K562 (cell line): ENCODE data around the gene ERLIN1. TPM values are rescaled to one million over a fixed set of nuclear protein-coding genes. Genes with fewer than 3 reads are reported as not detected.

ENCODE experiments used
- CBX3 ChIP-seq, 2 experiments: IDR thresholded peaks; 1 replicate in 1 of 2; 2 replicates in 1 of 2; pipeline ENCODE4 v1.6.1; 2012; ENCODE audit warnings: inconsistent platforms in 2 of 2, low read length in 2 of 2, borderline replicate concordance in 1 of 2, control low read depth in 1 of 2
- DMBX1 ChIP-seq: fragments of 250-450 bp; sonication (Bioruptor Pico); IDR thresholded peaks from 2 replicates; pipeline ENCODE4 v1.8.0; 2022; ENCODE audit warnings: inconsistent platforms, mild to moderate bottlenecking, moderate library complexity, borderline replicate concordance
- HDAC3 ChIP-seq: fragments of 450-650 bp; IDR thresholded peaks from 2 replicates; pipeline ENCODE4 v1.6.1; 2018; ENCODE audit warnings: borderline replicate concordance, mild to moderate bottlenecking, moderate library complexity; ENCODE audit not compliant: partially characterized antibody
- MTF1 ChIP-seq: fragments of 250-450 bp; sonication (Bioruptor Pico); IDR thresholded peaks from 2 replicates; pipeline ENCODE4 v1.9.0; 2021; ENCODE audit warnings: moderate library complexity, mild to moderate bottlenecking, inconsistent platforms, borderline replicate concordance
- SMARCE1 ChIP-seq: fragments of 450-650 bp; IDR thresholded peaks from 2 replicates; pipeline ENCODE4 v1.7.1; 2016; ENCODE audit warnings: mild to moderate bottlenecking
- ZFP1 ChIP-seq: fragments of 450-650 bp; formaldehyde crosslinking; IDR thresholded peaks from 2 replicates; pipeline ENCODE4 v1.4.0; 2020; ENCODE audit warnings: mild to moderate bottlenecking, mixed read lengths
- ZNF263 ChIP-seq: sonication (generic); formaldehyde crosslinking; IDR thresholded peaks from 2 replicates; pipeline ENCODE4 v1.8.0; 2022; ENCODE audit warnings: mild to moderate bottlenecking, missing genetic modification reagents, borderline replicate concordance
- ZSCAN29 ChIP-seq: fragments of 450-650 bp; IDR thresholded peaks from 2 replicates; pipeline ENCODE4 v1.6.1; 2017
- polyA plus RNA-seq, 8 experiments: library from polyadenylated mRNA; depleted of rRNA in 4 of 8; stranded (reverse) in 5 of 8; unstranded in 3 of 8; fragments of >200 nt; fragmentation: Nextera tagmentation in 2 of 8; fragmentation: Illumina TruSeq in 1 of 8; extraction: Ambion mirVana in 2 of 8; extraction: Trizol in 1 of 8; gene quantifications; 2 replicates each; pipeline versions ENCODE4 v1.2.1 to v1.2.3, GENCODE V29; 2011 to 2014; ENCODE audit warnings: inconsistent platforms in 1 of 8, missing spikeins in 1 of 8
- total RNA-seq, 7 experiments: library from RNA; depleted of rRNA in 6 of 7; stranded (reverse); fragments of >200 nt in 6 of 7; fragmentation: Illumina TruSeq in 2 of 7; extraction: Trizol in 2 of 7; gene quantifications; 2 replicates each; pipeline versions ENCODE4 v1.2.1 to v1.2.3, GENCODE V29; 2011 to 2021; ENCODE audit warnings: low replicate concordance in 1 of 7
- TF ChIP-seq, protein P1 (sequence below): sonication (generic); formaldehyde crosslinking; IDR thresholded peaks from 2 replicates; pipeline ENCODE4 v1.8.0; 2023; ENCODE audit warnings: mild to moderate bottlenecking, missing genetic modification reagents
- TF ChIP-seq, protein P2 (sequence below): fragments of 450-650 bp; IDR thresholded peaks from 2 replicates; pipeline ENCODE4 v1.6.1; 2016; ENCODE audit warnings: low read depth, mild to moderate bottlenecking, moderate library complexity
- TF ChIP-seq, protein P3 (sequence below): sonication (generic); formaldehyde crosslinking; IDR thresholded peaks from 2 replicates; pipeline ENCODE4 v1.9.0; 2022; ENCODE audit warnings: mild to moderate bottlenecking, missing genetic modification reagents
- TF ChIP-seq, protein P4 (sequence below): IDR thresholded peaks from 2 replicates; pipeline ENCODE4 v1.6.1; 2012; ENCODE audit warnings: low read depth, low read length, improper control_type of control experiment, borderline replicate concordance
- TF ChIP-seq, protein P5 (sequence below): sonication (generic); formaldehyde crosslinking; IDR thresholded peaks from 2 replicates; pipeline ENCODE4 v1.8.0; 2022; ENCODE audit warnings: mild to moderate bottlenecking, missing genetic modification reagents
- TF ChIP-seq, protein P6 (sequence below): fragments of 200-400 bp; formaldehyde crosslinking; IDR thresholded peaks from 2 replicates; pipeline ENCODE4 v1.6.1; 2017; ENCODE audit warnings: mild to moderate bottlenecking, low read depth, low read length, moderate library complexity

ERLIN1 gene
- total and polyA plus RNA-seq, 9 of the 15 experiments (the other 6 are each of a cell fraction or from before 2014, with no cell fraction given) = 9.8 to 26.8 (median 15.5) TPM

DNA sequence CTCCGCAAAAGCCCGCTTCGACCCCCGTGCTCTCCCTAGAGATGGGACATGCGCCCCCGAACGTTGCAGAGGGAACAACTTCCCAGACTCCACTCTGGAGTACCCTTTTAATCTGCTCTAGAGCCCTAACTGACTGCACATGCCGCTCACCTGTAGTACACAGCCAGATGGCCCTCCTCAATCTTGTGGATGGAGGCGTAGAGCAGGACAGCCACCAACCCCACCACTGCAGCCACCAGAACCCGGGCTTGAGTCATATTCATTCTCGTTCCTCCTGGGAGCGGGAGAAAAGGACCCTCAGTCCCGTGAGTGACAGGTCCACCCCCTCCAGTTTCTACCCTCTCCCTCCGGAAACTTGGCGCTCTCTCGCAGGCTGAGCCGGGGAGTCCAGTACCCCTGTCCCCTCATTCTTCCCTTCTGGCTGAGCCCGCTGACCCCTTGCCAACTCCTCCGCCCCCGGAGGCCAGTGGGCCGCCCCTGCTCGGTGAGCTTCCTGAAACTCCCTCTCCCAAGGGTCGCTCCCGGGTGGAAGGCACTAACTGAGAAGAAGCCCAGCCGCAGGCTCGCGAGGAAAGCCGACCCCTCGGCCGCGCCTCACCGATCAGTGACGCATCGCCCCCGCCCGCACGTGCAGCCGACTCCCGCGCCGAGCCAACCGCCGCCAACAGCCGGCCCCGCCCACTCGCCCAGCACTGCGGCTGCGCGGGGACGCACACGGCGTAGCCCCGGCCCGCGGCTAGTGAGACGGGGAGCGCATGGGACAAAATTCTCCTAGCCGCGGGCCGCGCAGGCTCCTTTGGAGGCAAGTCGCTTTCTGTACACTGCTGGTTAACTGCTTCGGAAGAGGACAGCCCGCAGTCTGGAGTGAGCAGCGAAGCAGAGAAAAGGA, at the start of gene ERLIN1 (continued):
- TF ChIP-seq, protein P1, sequence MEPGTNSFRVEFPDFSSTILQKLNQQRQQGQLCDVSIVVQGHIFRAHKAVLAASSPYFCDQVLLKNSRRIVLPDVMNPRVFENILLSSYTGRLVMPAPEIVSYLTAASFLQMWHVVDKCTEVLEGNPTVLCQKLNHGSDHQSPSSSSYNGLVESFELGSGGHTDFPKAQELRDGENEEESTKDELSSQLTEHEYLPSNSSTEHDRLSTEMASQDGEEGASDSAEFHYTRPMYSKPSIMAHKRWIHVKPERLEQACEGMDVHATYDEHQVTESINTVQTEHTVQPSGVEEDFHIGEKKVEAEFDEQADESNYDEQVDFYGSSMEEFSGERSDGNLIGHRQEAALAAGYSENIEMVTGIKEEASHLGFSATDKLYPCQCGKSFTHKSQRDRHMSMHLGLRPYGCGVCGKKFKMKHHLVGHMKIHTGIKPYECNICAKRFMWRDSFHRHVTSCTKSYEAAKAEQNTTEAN = no peak
- TF ChIP-seq, protein P2, sequence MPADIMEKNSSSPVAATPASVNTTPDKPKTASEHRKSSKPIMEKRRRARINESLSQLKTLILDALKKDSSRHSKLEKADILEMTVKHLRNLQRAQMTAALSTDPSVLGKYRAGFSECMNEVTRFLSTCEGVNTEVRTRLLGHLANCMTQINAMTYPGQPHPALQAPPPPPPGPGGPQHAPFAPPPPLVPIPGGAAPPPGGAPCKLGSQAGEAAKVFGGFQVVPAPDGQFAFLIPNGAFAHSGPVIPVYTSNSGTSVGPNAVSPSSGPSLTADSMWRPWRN = no peak
- no peak for TF ChIP-seq CBX3 (IDR thresholded peaks at IDR 0.05; ENCODE audit: borderline replicate concordance in 1 of 2, low read length in 2 of 2)
- TF ChIP-seq, protein P3, sequence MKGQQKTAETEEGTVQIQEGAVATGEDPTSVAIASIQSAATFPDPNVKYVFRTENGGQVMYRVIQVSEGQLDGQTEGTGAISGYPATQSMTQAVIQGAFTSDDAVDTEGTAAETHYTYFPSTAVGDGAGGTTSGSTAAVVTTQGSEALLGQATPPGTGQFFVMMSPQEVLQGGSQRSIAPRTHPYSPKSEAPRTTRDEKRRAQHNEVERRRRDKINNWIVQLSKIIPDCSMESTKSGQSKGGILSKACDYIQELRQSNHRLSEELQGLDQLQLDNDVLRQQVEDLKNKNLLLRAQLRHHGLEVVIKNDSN (CRISPR knock-in tag) = peak; percentile 73
- TF ChIP-seq DMBX1 = no peak
- TF ChIP-seq SMARCE1 = 0 out of 2 replicates have a peak, but pooled peaks have one; percentile 30
- TF ChIP-seq ZFP1 (CRISPR knock-in tag) = no peak
- TF ChIP-seq, protein P4, sequence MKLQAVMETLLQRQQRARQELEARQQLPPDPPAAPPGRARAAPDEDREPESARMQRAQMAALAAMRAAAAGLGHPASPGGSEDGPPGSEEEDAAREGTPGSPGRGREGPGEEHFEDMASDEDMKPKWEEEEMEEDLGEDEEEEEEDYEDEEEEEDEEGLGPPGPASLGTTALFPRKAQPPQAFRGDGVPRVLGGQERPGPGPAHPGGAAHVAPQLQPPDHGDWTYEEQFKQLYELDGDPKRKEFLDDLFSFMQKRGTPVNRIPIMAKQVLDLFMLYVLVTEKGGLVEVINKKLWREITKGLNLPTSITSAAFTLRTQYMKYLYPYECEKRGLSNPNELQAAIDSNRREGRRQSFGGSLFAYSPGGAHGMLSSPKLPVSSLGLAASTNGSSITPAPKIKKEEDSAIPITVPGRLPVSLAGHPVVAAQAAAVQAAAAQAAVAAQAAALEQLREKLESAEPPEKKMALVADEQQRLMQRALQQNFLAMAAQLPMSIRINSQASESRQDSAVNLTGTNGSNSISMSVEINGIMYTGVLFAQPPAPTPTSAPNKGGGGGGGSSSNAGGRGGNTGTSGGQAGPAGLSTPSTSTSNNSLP = no peak
- peak; percentile 30; the same call in 1 of the 2 replicates for TF ChIP-seq ZNF263 (CRISPR knock-in tag)
- TF ChIP-seq HDAC3 = no peak
- TF ChIP-seq, protein P5, sequence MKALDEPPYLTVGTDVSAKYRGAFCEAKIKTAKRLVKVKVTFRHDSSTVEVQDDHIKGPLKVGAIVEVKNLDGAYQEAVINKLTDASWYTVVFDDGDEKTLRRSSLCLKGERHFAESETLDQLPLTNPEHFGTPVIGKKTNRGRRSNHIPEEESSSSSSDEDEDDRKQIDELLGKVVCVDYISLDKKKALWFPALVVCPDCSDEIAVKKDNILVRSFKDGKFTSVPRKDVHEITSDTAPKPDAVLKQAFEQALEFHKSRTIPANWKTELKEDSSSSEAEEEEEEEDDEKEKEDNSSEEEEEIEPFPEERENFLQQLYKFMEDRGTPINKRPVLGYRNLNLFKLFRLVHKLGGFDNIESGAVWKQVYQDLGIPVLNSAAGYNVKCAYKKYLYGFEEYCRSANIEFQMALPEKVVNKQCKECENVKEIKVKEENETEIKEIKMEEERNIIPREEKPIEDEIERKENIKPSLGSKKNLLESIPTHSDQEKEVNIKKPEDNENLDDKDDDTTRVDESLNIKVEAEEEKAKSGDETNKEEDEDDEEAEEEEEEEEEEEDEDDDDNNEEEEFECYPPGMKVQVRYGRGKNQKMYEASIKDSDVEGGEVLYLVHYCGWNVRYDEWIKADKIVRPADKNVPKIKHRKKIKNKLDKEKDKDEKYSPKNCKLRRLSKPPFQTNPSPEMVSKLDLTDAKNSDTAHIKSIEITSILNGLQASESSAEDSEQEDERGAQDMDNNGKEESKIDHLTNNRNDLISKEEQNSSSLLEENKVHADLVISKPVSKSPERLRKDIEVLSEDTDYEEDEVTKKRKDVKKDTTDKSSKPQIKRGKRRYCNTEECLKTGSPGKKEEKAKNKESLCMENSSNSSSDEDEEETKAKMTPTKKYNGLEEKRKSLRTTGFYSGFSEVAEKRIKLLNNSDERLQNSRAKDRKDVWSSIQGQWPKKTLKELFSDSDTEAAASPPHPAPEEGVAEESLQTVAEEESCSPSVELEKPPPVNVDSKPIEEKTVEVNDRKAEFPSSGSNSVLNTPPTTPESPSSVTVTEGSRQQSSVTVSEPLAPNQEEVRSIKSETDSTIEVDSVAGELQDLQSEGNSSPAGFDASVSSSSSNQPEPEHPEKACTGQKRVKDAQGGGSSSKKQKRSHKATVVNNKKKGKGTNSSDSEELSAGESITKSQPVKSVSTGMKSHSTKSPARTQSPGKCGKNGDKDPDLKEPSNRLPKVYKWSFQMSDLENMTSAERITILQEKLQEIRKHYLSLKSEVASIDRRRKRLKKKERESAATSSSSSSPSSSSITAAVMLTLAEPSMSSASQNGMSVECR (CRISPR knock-in tag) = no peak
- TF ChIP-seq MTF1 (CRISPR knock-in tag) = no peak
- TF ChIP-seq, protein P6, sequence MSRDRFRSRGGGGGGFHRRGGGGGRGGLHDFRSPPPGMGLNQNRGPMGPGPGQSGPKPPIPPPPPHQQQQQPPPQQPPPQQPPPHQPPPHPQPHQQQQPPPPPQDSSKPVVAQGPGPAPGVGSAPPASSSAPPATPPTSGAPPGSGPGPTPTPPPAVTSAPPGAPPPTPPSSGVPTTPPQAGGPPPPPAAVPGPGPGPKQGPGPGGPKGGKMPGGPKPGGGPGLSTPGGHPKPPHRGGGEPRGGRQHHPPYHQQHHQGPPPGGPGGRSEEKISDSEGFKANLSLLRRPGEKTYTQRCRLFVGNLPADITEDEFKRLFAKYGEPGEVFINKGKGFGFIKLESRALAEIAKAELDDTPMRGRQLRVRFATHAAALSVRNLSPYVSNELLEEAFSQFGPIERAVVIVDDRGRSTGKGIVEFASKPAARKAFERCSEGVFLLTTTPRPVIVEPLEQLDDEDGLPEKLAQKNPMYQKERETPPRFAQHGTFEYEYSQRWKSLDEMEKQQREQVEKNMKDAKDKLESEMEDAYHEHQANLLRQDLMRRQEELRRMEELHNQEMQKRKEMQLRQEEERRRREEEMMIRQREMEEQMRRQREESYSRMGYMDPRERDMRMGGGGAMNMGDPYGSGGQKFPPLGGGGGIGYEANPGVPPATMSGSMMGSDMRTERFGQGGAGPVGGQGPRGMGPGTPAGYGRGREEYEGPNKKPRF = no peak
- no peak for TF ChIP-seq ZSCAN29
